Vagina (tissue), 2 donors: ENCODE data around the gene TLN1. TPM values are rescaled to one million over a fixed set of nuclear protein-coding genes. Genes with fewer than 3 reads are reported as not detected.
A peak's percentile ranks its signal among the peaks of the same experiment; 100 is the strongest.

Experiments used
- DNase-seq, 2 donors: peaks; one replicate each; pipeline ENCODE4 v3.0.0-alpha.2; 2017; ENCODE audit errors: extremely low spot score in 2 of 2
- H3K27ac ChIP-seq: fragments of 200-600 bp; sonication (generic); one replicate; pipeline ENCODE4 v1.5.1; 2019
- H3K27me3 ChIP-seq: fragments of 200-600 bp; sonication (generic); one replicate; pipeline ENCODE4 v1.5.1; 2019
- H3K36me3 ChIP-seq, 2 donors: fragments of 200-600 bp; sonication (generic); one replicate each; pipeline ENCODE4 v1.5.1; 2017 to 2019
- H3K4me1 ChIP-seq: fragments of 200-600 bp; sonication (generic); one replicate; pipeline ENCODE4 v1.5.1; 2019
- H3K4me3 ChIP-seq, 2 donors: fragments of 200-600 bp; sonication (generic); 1 replicate in 1 of 2; 2 replicates in 1 of 2; pipeline ENCODE4 v1.5.1; 2016 to 2019
- H3K9me3 ChIP-seq: fragments of 200-600 bp; sonication (generic); one replicate; pipeline ENCODE4 v1.5.1; 2019
- CTCF ChIP-seq, 3 experiments: fragments of 450-650 bp in 2 of 3; fragments of 200-600 bp in 1 of 3; sonication (generic) in 1 of 3; IDR thresholded peaks; one replicate each; pipeline ENCODE4 v1.5.1; 2017 to 2019; ENCODE audit warnings: antibody characterized with exemption in 3 of 3, mild to moderate bottlenecking in 2 of 3, moderate library complexity in 2 of 3
- POLR2A ChIP-seq, 2 donors: fragments of 450-650 bp; IDR thresholded peaks; one replicate each; pipeline ENCODE4 v1.6.1; 2017; ENCODE audit warnings: antibody characterized with exemption in 2 of 2, mild to moderate bottlenecking in 2 of 2, moderate library complexity in 2 of 2
- POLR2AphosphoS5 ChIP-seq, 2 donors: sonication (generic); formaldehyde crosslinking; IDR thresholded peaks; one replicate each; pipeline ENCODE4 v1.9.0; 2017; ENCODE audit warnings: antibody characterized with exemption in 2 of 2, mild to moderate bottlenecking in 2 of 2, low read depth in 1 of 2; ENCODE audit not compliant: insufficient read depth in 1 of 2
- intact Hi-C: fragments of 100-400 bp; cut with DNase I; formaldehyde crosslinking; loops from one replicate; pipeline ENCODE4 v1.15.1; 2023
- microRNA-seq: library from miRNA; unstranded; fragments of <30 nt; microRNA quantifications from one replicate; pipeline ENCODE4, GENCODE V29; 2017; ENCODE audit warnings: borderline number of aligned reads, borderline replicate concordance
- small RNA-seq: library from RNA; depleted of rRNA; stranded (forward); fragments of <200 nt; gene quantifications from one replicate; pipeline ENCODE3, GENCODE V24; 2016
- total RNA-seq: library from RNA; depleted of rRNA; stranded (reverse); fragments of >200 nt; gene quantifications from one replicate; pipeline ENCODE4 v1.2.3, GENCODE V29; 2016

Gene TLN1
- total RNA-seq, 1 donor from 2014 or later = 268 TPM

DNA sequence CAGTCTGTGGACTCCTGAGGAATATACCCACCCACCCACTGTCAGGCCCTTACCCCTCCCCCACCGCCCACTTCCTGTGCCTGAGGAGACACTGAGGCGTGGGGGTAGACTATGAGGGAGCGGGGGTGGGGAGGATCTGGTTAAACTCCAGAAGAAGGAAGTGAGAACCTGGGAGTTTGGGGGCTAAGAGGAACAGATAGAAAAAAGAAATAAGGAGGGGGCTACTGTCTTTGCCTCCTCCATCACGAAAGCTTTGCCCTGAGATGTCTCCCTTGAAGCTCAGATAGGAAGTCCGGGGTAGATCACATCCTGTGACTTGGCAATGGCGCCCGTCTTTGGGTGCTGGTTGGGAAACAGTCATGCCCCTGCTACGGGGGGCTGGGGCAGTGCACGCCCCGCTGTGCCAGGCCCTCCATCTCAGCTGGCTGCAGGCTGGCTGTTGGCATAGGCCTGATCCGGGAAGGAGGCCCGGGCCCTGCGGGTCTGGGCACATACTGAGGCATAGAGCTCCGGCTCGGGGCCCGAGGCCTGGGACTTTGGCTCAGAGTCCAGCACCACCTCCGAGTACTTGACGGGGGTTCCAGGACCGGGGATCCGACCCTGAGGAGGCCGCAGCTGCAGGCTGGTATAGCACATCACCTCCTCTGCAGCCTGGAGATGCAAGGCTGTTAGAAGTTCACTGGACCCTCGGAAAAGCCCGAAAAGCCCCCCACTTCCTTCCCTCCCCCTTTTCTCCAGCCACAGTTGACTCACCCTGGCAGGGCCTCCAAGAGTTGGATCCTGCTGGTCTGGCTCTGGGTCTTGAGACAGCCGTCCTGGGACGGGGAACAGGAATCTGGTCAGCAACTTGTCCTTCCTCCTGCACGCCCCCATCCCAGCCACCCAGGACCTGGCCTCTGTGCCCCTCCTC, 82.3 kb downstream of the TLN1 start:
- intact Hi-C loops = loop anchor here (10.0 kb wide), 1 partner anchor 165 kb away; the partner anchor contains the start of genes HINT2 and SPAG8
- TF ChIP-seq POLR2A (IDR thresholded peaks at IDR 0.05) (no peak), POLR2AphosphoS5 (IDR thresholded peaks at IDR 0.05; ENCODE audit: insufficient read depth in 1 of 2, low read depth in 1 of 2) (no peak), CTCF (IDR thresholded peaks at IDR 0.05) (no peak)
- H3K4me1 ChIP-seq = peaks cover 26% of the 10 kb centered on the region
- no peaks in the 10 kb centered on the region for H3K36me3 ChIP-seq
- peak overlapping the region; percentile 56 for H3K27ac ChIP-seq
- no peaks in the 10 kb centered on the region for H3K27me3 ChIP-seq
- peak in 1 of 2 donors; percentile 85 for DNase-seq
- peak overlapping the region; percentile 7 to 19 for H3K4me3 ChIP-seq
- no peaks in the 10 kb centered on the region for H3K9me3 ChIP-seq

Small RNA genes lying within 50 kb of the gene (microRNA-seq; reads per million reads assigned to microRNA genes)
- gene MIR6852 = not detected
- gene MIR6853 = not detected

Small RNA genes lying within 50 kb of the gene (small RNA-seq; reads per million reads assigned to genes)
- not detected for gene MIR6853
- not detected for gene RMRP
- not detected for gene RN7SL22P

Other genes with a start within 250 kb of the TLN1 start
- gene RUSC2, start 242.1 kb downstream of the TLN1 start, total RNA-seq = 18.9 TPM
- 29.7 TPM for gene TESK1, start 126.9 kb downstream of the TLN1 start, total RNA-seq
- 5.6 TPM for gene CD72, start 113.8 kb downstream of the TLN1 start, total RNA-seq
- gene SIT1, start 81.3 kb downstream of the TLN1 start, total RNA-seq = 2.5 TPM
- gene RMRP, start 74.2 kb downstream of the TLN1 start, total RNA-seq = 8,462 TPM
- 17.2 TPM for gene CCDC107, start 73.9 kb downstream of the TLN1 start, total RNA-seq
- gene ARHGEF39, start 67.0 kb downstream of the TLN1 start, total RNA-seq = 1.2 TPM
- gene CA9, start 58.3 kb downstream of the TLN1 start, total RNA-seq = 0.98 TPM
- 460 TPM for gene TPM2, start 42.3 kb downstream of the TLN1 start, total RNA-seq
- gene CREB3, start 471 bp upstream of the TLN1 start, total RNA-seq = 35.1 TPM
- gene GBA2, start 17.0 kb upstream of the TLN1 start, total RNA-seq = 77.3 TPM
- 16.2 TPM for gene RGP1, start 17.1 kb upstream of the TLN1 start, total RNA-seq
- gene MSMP, start 22.1 kb upstream of the TLN1 start, total RNA-seq = not detected
- gene NPR2, start 59.4 kb upstream of the TLN1 start, total RNA-seq = 17.2 TPM
- not detected for gene SPAG8, start 80.1 kb upstream of the TLN1 start, total RNA-seq
- 24.1 TPM for gene HINT2, start 82.8 kb upstream of the TLN1 start, total RNA-seq
- gene FAM221B, start 96.5 kb upstream of the TLN1 start, total RNA-seq = not detected
- gene TMEM8B, start 97.0 kb upstream of the TLN1 start, total RNA-seq = 11.3 TPM
- gene OR13J1, start 138.2 kb upstream of the TLN1 start, total RNA-seq = not detected
- gene HRCT1, start 174.0 kb upstream of the TLN1 start, total RNA-seq = 5.4 TPM
- gene SPAAR, start 177.3 kb upstream of the TLN1 start, total RNA-seq = 0.49 TPM
- not detected for gene OR2S2, start 226.0 kb upstream of the TLN1 start, total RNA-seq